Muscle layer of colon (tissue), 2 donors: ENCODE measurements around the gene DDX54.
A peak's percentile ranks its signal among the peaks of the same experiment; 100 is the strongest.

Experiments used
- H3K27ac ChIP-seq: one replicate; pipeline ENCODE4 v1.7.0; 2013; ENCODE audit warnings: low read depth, mild to moderate bottlenecking, low read length, moderate library complexity
- H3K27me3 ChIP-seq, 2 donors: one replicate each; pipeline ENCODE4 v1.7.0; 2013; ENCODE audit warnings: low read length in 2 of 2, mild to moderate bottlenecking in 2 of 2; ENCODE audit not compliant: insufficient read depth in 2 of 2, control insufficient read depth in 1 of 2
- H3K36me3 ChIP-seq: one replicate; pipeline ENCODE4 v1.7.0; 2013; ENCODE audit warnings: mild to moderate bottlenecking, low read length; ENCODE audit not compliant: insufficient read depth
- H3K4me1 ChIP-seq: one replicate; pipeline ENCODE4 v1.7.0; 2013; ENCODE audit warnings: mild to moderate bottlenecking, low read length; ENCODE audit not compliant: insufficient read depth
- H3K4me3 ChIP-seq, 2 donors: one replicate each; pipeline ENCODE4 v1.7.0; 2013; ENCODE audit warnings: low read length in 2 of 2, low read depth in 1 of 2, mild to moderate bottlenecking in 1 of 2, moderate library complexity in 1 of 2
- H3K9ac ChIP-seq: one replicate; pipeline ENCODE4 v1.7.0; 2013; ENCODE audit warnings: low read length
- H3K9me3 ChIP-seq: one replicate; pipeline ENCODE4 v1.7.0; 2013; ENCODE audit warnings: mild to moderate bottlenecking, low read length
- donor health status: abdominal sarcoma.
- donor health status: Adenocarcinoma of cecum.

Gene DDX54

DNA sequence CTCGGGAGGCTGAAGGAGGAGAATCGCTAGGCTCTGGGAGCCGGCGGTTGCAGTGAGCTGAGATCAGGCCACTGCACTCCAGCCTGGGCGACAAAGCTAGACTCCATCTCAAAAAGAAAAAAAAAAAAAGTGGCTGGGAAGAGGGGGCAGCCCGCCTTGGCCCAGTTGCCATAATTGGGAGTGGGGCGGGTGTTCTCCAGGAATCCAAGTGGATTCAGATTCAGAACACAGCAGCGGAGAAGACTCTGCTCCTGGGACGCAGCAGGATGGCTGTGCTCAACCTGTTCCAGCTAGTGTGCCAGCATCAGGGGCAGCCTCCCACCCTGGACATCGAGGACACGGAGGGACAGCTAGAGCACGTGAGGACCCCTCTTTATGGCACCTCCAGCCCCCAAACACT is 30.2 kb downstream of the DDX54 start:
- H3K27me3 ChIP-seq = peaks cover 25 to 42% of the 10 kb centered on the region in 2 donors
- no peaks in the 10 kb centered on the region for H3K9me3 ChIP-seq
- H3K4me3 ChIP-seq = no peak overlapping the region

DNA sequence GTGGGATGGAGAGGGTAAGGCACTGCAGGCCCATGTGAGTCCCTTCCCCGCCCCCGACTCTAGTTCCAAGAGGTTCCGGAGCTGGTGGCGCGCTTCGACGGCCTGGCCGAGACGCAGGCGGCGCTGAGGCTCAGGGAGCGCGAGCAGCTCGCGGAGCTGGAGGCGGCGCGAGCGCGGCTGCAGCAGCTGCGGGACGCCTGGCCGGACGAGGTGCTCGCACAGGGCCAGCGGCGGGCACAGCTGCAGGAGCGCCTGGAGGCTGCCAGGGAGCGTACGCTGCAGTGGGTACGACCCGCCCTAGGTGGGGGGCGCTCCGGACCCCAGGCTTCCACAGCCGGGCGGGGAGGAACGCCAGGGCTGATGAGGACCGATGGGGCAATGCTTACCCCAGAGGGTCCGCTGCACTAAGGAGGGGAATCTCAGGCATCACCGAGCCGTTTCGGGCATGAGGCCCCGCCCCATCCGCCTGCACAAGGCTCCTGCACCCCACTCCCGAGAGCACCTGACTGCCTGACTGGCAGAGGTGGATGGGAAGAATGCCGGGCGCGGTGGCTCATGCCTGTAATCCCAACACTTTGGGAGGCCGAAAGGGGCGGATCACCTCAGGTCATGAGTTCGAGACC is 30.8 kb downstream of the DDX54 start:
- Histone ChIP-seq H3K9ac (no peak overlapping the region), H3K27ac (no peak overlapping the region), H3K4me3 (no peak overlapping the region), H3K36me3 (peaks cover 12% of the 10 kb centered on the region), H3K4me1 (peaks cover 6% of the 10 kb centered on the region), H3K27me3 (peaks cover 25 to 42% of the 10 kb centered on the region in 2 donors), H3K9me3 (no peaks in the 10 kb centered on the region)

More for the DNA sequence above, 30.2 kb downstream of the DDX54 start:
- Histone ChIP-seq H3K27ac (no peak overlapping the region), H3K36me3 (peaks cover 17% of the 10 kb centered on the region), H3K4me1 (no peaks in the 10 kb centered on the region), H3K9ac (no peak overlapping the region)

DNA sequence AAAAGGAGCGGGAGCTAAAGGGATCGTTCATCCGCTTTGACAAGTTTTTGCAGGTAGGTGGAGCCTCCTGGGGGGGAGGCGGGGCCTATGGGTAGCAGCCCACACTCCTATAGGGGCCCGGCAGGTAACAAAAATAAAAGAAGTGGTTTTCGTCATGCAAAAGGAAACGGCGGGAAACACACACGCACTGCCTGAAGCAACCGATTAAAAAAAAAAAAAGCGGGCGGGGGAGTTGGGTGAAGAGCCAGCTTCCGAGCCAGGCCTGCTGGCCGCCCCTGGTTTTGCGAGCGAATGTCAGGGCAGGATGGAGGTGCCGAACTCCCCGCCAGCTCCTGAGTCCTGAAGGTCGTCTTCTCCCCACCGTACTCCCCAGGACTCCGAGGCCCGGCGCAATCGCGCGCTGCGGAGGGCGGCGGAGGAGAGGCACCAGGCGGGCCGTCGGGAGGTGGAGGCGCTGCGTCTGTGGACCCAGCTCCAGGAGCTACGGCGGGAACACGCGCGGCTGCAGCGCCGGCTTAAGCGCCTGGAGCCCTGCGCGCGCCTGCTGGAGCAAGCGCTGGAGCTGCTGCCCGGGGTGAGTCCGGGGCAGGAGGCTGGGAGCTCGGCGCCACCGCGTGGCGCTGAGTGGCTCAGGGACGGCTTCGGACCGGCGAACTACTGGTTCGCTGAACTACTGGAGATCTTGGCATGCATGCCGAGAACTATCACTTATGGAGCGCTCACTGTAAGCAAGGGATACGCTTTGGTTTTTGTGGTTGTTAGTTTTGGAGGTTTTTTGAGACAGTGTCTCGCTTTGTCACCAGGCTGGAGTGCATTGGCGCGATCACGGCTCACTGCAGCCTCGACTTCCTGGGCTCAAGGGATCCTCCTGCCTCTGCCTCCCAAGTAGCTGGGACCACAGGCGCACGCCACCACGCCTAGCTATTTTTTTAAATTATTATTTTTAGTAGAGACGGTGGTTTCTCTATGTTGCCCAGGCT is 32.2 kb downstream of the DDX54 start:
- peaks cover 25 to 42% of the 10 kb centered on the region in 2 donors for H3K27me3 ChIP-seq
- H3K36me3 ChIP-seq = peaks cover 1% of the 10 kb centered on the region
- H3K4me1 ChIP-seq = peaks cover 8% of the 10 kb centered on the region
- no peak overlapping the region for H3K27ac ChIP-seq
- peak overlapping the region; percentile 38 to 41 for H3K4me3 ChIP-seq
- H3K9ac ChIP-seq = no peak overlapping the region
- H3K9me3 ChIP-seq = no peaks in the 10 kb centered on the region

DNA sequence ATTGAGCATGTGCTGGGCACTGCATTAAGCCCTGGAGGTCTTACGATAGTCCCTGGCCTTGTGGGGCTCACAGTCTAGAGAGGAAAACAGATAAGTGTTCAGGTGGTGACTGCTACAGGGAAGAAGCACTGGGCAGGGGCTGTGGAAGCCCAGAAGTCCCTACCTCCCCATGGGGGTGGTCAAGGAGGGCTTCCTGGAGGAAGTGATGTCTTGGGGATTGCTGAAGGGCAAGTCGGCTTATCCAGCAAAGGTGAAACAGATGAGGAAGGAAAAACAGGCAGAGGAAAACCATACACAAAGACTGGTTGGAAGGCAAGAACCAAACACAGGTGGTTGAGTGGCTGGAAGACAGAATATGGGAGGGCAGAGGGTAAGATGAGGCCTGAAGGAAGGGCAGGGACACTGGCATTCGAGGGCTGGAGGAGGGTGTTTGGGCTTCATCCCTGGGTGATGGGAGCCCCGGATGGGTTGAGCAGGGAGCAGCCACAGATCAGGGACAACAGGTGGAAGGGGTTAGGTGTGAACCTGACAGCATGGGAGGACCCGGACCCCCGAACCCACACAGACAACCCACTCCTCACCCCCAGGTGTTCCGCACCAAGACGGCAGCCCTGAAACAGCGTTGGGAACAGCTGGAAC is 33.0 kb downstream of the DDX54 start:
- Histone ChIP-seq H3K27ac (no peak overlapping the region), H3K9me3 (no peaks in the 10 kb centered on the region), H3K4me3 (peak overlapping the region in 1 of 2 donors; percentile 38), H3K27me3 (peaks cover 25 to 42% of the 10 kb centered on the region in 2 donors), H3K4me1 (peaks cover 8% of the 10 kb centered on the region), H3K9ac (no peak overlapping the region), H3K36me3 (no peaks in the 10 kb centered on the region)

DNA sequence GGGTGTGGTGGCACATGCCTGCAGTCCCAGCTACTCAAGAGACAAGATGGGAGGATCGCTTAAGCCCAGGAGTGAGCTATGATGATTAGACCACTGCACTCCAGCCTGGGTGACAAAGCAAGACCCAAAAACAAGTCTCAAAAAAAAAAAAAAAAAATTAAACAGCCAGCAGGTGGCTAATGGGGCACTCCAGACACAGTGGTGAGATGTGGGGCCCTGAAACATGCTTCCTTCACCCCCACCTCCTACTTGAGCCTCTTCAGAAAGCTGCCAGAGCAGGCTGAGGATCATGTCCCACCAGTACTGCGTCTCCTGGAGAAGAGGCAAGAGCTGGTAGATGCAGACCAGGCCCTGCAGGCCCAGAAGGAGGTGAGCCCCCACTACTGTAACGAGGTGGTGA is 33.6 kb downstream of the DDX54 start:
- Histone ChIP-seq H3K4me1 (peaks cover 8% of the 10 kb centered on the region), H3K9ac (no peak overlapping the region), H3K36me3 (no peaks in the 10 kb centered on the region), H3K27ac (no peak overlapping the region), H3K4me3 (no peak overlapping the region), H3K9me3 (no peaks in the 10 kb centered on the region), H3K27me3 (peaks cover 25 to 42% of the 10 kb centered on the region in 2 donors)

DNA sequence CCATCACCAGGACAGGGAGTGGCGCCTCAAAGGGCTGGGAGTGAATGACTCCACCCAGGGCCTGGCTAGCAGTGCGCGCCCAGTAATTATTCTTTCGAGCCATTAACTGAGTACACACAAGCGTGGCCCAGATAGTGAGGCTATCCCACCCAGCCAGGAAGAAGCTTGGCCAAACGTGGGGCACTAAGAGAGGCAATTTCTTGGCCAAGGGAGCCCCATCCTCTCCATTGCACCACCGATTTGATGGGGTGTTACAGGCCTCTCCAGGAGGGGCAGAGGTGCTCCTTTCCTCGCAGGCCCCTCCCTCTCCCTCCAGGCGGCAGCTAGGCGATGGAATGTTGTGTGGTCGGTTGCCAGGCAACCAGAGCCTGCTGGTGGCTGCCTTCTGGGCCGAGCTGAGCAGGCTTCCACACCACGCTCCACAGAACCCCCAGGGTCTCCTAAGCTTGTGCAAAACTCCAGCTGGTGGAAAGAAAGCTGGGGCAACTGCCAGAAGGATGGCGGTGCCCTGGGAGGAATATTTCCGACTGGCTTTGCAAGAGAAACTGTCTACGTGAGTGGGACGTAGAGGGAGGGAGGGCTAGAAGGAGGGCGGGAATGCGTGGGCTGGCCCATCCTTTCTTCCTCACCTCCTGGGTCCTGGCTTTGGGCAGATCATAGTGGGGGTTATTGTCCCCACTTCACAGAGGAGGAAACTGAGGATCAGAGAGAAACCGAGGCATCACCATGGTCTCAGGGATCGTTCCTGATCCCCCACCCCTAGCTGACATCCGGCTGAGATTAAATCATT is 35.7 kb downstream of the DDX54 start, which contains the start of gene CFAP73:
TSS of gene CFAP73 (plus strand) at position 364 of the 790 bp plus-strand sequence. CDS start at position 498, 134 bp downstream.
- H3K27ac ChIP-seq = no peak within 1 kb of the TSS
- H3K9me3 ChIP-seq = no peaks in the 10 kb centered on the region
- no peaks in the 10 kb centered on the region for H3K36me3 ChIP-seq
- H3K4me3 ChIP-seq = peak within 1 kb of the TSS in 1 of 2 donors; percentile 13
- peaks cover 18 to 28% of the 10 kb centered on the region in 2 donors for H3K27me3 ChIP-seq
- H3K9ac ChIP-seq = no peak within 1 kb of the TSS
- H3K4me1 ChIP-seq = peaks cover 8% of the 10 kb centered on the region

DNA sequence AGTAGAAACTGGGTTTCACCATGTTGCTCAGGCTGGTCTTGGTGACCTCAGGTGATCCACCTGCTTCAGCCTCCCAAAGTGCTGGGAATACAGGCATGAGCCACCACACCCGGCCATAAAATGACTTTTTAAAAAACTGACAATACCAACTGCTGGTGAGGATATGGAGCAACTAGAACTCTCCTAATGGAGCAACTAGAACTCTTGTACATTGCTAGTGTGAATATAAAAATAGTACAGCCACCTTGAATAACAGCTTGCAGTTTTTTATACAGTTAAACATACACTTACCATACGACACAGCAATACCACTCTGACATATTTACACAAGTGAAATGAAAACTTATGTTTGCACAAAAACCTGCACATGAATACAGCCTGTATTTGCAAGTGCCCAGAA is 38.3 kb downstream of the DDX54 start:
- H3K27me3 ChIP-seq = peaks cover 6% of the 10 kb centered on the region in 2 donors
- H3K4me3 ChIP-seq = no peak overlapping the region
- no peak overlapping the region for H3K9ac ChIP-seq
- no peaks in the 10 kb centered on the region for H3K9me3 ChIP-seq
- H3K36me3 ChIP-seq = no peaks in the 10 kb centered on the region
- peaks cover 8% of the 10 kb centered on the region for H3K4me1 ChIP-seq
- no peak overlapping the region for H3K27ac ChIP-seq

DNA sequence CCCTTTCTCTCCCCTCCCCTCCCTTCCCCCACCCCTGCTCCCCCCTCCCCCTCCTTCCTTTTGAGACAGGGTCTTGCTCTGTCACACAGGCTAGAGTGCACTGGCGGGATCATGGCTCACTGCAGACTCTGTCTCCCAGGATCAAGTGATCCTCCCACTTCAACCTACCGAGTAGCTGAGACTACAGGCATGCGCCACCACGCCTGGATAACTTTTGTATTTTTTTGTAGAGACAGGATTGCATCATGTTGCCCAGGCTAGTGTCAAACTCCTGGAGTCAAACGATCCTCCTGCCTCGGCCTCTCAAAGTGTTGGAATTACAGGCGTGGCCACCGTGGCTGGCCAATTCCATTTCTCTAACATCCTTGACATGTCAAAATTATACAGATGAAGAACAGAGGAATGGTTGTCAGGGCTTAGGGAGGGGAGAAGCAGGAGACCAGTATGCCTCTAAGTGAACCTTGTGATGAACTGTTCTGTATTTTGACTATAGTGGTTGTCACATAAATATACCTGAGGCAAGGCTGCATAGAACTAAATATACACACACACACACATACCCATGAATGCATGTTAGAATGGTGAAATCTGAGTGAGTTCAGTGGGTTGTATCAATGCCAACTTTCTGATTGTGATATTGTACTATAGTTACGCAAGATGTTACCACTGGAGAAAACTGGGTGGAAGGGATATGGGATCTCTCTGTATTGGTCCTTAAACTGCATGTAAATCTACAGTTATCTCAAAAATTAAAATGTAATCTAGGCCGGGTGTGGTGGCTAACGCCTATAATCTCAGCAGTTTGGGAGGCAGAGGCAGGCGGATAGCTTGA is 39.3 kb downstream of the DDX54 start:
- H3K27me3 ChIP-seq = no peaks in the 10 kb centered on the region
- H3K9me3 ChIP-seq = no peaks in the 10 kb centered on the region
- no peak overlapping the region for H3K27ac ChIP-seq
- H3K9ac ChIP-seq = no peak overlapping the region
- H3K4me1 ChIP-seq = peaks cover 8% of the 10 kb centered on the region
- H3K4me3 ChIP-seq = no peak overlapping the region
- H3K36me3 ChIP-seq = no peaks in the 10 kb centered on the region

DNA sequence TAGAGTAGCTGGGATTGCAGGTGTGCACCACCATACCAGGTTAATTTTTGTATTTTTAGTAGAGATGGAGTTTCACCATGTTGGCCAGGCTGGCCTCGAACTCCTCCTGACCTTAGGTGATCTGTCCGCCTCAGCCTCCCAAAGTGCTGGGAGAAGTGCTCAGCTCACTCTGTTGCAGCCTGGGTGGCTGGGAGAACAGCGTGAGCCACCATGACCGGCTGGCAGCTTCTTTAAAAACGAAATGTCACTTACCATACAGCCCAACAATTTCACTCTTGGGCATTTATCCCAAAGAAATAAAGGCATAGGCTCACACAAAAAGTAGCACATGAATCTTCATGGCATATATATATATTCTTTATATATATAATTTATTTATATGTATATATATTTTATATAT is 40.5 kb downstream of the DDX54 start:
- no peaks in the 10 kb centered on the region for H3K9me3 ChIP-seq
- no peaks in the 10 kb centered on the region for H3K36me3 ChIP-seq
- no peaks in the 10 kb centered on the region for H3K27me3 ChIP-seq
- no peak overlapping the region for H3K9ac ChIP-seq
- H3K4me3 ChIP-seq = no peak overlapping the region
- H3K27ac ChIP-seq = no peak overlapping the region
- H3K4me1 ChIP-seq = peaks cover 6% of the 10 kb centered on the region

DNA sequence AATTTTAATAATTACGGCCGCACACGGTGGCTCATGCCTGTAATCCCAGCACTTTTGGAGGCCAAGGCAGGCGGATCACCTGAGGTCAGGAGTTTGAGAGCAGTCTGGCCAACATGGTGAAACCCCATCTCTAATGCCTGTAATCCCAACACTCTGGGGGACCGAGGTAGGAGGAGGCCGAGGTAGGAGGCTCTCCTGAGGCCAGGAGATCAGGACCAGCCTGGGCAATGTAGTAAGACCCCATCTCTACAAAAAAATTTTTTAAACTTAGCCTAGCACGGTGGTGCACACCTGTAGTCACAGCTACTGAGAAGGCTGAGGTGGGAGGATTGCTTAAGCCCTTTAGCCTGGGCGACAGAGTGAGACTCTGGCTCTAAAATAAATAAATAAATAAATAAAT is 41.3 kb downstream of the DDX54 start:
- no peaks in the 10 kb centered on the region for H3K27me3 ChIP-seq
- no peaks in the 10 kb centered on the region for H3K4me1 ChIP-seq
- H3K4me3 ChIP-seq = no peak overlapping the region

More for the DNA sequence above, 41.3 kb downstream of the DDX54 start:
- Histone ChIP-seq H3K36me3 (no peaks in the 10 kb centered on the region), H3K9ac (no peak overlapping the region), H3K27ac (no peak overlapping the region), H3K9me3 (no peaks in the 10 kb centered on the region)
